GM12875 (cell line): ENCODE results near the gene GUCY2F.

Experiments used
- H3K4me3 ChIP-seq: one replicate; pipeline ENCODE4 v1.5.1; 2011; ENCODE audit warnings: low read depth, low read length, control low read depth
- TF ChIP-seq, protein P1 (sequence below): IDR thresholded peaks from 2 replicates; pipeline ENCODE4 v1.5.1; 2011; ENCODE audit warnings: low read depth, mild to moderate bottlenecking, control low read depth, inconsistent platforms, low read length, moderate library complexity, borderline replicate concordance; ENCODE audit not compliant: insufficient read depth

The GUCY2F gene

GRCh38 chrX:109360301-109360700 is 121.6 kb downstream of the GUCY2F start:
- TF ChIP-seq, protein P1, sequence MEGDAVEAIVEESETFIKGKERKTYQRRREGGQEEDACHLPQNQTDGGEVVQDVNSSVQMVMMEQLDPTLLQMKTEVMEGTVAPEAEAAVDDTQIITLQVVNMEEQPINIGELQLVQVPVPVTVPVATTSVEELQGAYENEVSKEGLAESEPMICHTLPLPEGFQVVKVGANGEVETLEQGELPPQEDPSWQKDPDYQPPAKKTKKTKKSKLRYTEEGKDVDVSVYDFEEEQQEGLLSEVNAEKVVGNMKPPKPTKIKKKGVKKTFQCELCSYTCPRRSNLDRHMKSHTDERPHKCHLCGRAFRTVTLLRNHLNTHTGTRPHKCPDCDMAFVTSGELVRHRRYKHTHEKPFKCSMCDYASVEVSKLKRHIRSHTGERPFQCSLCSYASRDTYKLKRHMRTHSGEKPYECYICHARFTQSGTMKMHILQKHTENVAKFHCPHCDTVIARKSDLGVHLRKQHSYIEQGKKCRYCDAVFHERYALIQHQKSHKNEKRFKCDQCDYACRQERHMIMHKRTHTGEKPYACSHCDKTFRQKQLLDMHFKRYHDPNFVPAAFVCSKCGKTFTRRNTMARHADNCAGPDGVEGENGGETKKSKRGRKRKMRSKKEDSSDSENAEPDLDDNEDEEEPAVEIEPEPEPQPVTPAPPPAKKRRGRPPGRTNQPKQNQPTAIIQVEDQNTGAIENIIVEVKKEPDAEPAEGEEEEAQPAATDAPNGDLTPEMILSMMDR: no peak
- H3K4me3 ChIP-seq: no peak overlapping the region

- TF ChIP-seq, protein P1: no peak
- H3K4me3 ChIP-seq: no peak overlapping the region
Observed at GRCh38 chrX:109357706-109358105, 124.2 kb downstream of the GUCY2F start.

DNA sequence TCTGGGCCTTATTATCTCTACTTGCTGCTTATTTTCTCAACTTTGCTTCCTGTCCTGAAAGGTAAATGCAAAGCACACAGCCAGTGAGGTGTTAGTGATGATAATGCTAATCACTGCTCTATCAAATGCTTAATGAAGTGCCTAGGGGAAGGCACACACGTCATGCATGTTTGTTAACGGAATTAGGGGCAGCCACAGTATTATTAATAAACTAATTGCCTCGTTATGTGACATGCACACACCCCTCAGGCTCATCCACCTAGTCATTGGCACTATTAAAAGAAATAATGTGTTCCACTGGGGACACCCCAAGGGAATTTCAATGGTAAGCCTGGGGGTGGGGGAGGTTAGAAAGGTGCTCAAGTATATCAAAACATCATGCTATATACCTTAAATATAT is 125.2 kb downstream of the GUCY2F start:
- TF ChIP-seq, protein P1: no peak
- no peak overlapping the region for H3K4me3 ChIP-seq

GRCh38 chrX:109352066-109352588 is 129.8 kb downstream of the GUCY2F start:
- H3K4me3 ChIP-seq: no peak overlapping the region
- TF ChIP-seq, protein P1: no peak

GRCh38 chrX:109351557-109351956 is 130.3 kb downstream of the GUCY2F start:
- no peak overlapping the region for H3K4me3 ChIP-seq
- TF ChIP-seq, protein P1: no peak

GRCh38 chrX:109350551-109350950 is 131.3 kb downstream of the GUCY2F start:
- no peak overlapping the region for H3K4me3 ChIP-seq
- TF ChIP-seq, protein P1: no peak

DNA sequence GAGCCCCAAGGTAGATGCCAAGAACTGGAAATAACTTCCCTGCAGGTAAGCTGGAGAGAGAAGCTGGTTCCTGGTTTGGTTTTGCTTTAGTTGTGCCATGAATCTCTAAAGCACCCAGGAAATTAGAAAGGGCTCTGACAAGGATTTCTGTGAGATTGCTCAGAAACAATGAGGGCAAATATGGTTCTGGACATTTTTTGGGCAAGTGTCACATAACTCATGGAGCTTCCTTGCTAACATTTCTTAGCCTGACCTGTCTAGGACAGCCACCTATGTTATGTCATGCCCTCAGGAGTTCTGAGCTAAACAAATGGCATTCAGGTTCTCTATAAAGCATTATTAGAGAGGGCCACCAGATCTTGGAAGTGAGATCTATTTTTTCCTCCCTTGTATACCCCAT is 131.8 kb downstream of the GUCY2F start:
- TF ChIP-seq, protein P1: no peak
- no peak overlapping the region for H3K4me3 ChIP-seq
